Endodermal cell (in vitro differentiated cells): Measurements from ENCODE around the gene EPHA6. TPM values are rescaled to one million over a fixed set of nuclear protein-coding genes. Genes with fewer than 3 reads are reported as not detected.

Experiments used
- DNase-seq: peaks from one replicate; pipeline ENCODE4 v3.0.0-alpha.2; 2017
- H3K27ac ChIP-seq: 2 replicates; pipeline ENCODE4 v1.5.1; 2013; ENCODE audit warnings: mild to moderate bottlenecking, low read depth, low read length, moderate library complexity
- H3K27me3 ChIP-seq: 2 replicates; pipeline ENCODE4 v1.6.1; 2013; ENCODE audit warnings: mild to moderate bottlenecking, low read length, moderate library complexity; ENCODE audit not compliant: insufficient read depth, control insufficient read depth, poor library complexity, severe bottlenecking
- H3K36me3 ChIP-seq: 2 replicates; pipeline ENCODE4 v1.7.0; 2013; ENCODE audit warnings: mild to moderate bottlenecking, low read length, moderate library complexity; ENCODE audit not compliant: control insufficient read depth, insufficient read depth
- H3K4me1 ChIP-seq: one replicate; pipeline ENCODE4 v1.7.0; 2013; ENCODE audit warnings: low read length; ENCODE audit not compliant: control insufficient read depth, insufficient read depth
- H3K4me3 ChIP-seq: 2 replicates; pipeline ENCODE4 v1.5.1; 2013; ENCODE audit warnings: mild to moderate bottlenecking, low read length, moderate library complexity
- H3K9ac ChIP-seq: 2 replicates; pipeline ENCODE4 v1.6.1; 2013; ENCODE audit warnings: mild to moderate bottlenecking, low read length, moderate library complexity; ENCODE audit not compliant: poor library complexity, severe bottlenecking; ENCODE audit errors: extremely low read depth
- H3K9me3 ChIP-seq: 2 replicates; pipeline ENCODE4 v1.6.1; 2013; ENCODE audit warnings: mild to moderate bottlenecking, low read length, moderate library complexity; ENCODE audit not compliant: control insufficient read depth
- H3K27ac Mint-ChIP-seq: 2 replicates; pipeline ENCODE4 v1.8.0; 2020; ENCODE audit warnings: mixed read lengths
- H3K27me3 Mint-ChIP-seq: 2 replicates; pipeline ENCODE4 v1.8.0; 2021; ENCODE audit warnings: mild to moderate bottlenecking, mixed read lengths; ENCODE audit not compliant: insufficient read depth
- H3K36me3 Mint-ChIP-seq: 2 replicates; pipeline ENCODE4 v1.8.0; 2020; ENCODE audit warnings: low read depth, mixed read lengths
- H3K4me1 Mint-ChIP-seq: 2 replicates; pipeline ENCODE4 v1.8.0; 2020; ENCODE audit warnings: mixed read lengths
- H3K4me3 Mint-ChIP-seq: 2 replicates; pipeline ENCODE4 v1.8.0; 2020; ENCODE audit warnings: mild to moderate bottlenecking, moderate library complexity, mixed read lengths
- H3K9me3 Mint-ChIP-seq: 2 replicates; pipeline ENCODE4 v1.8.0; 2020; ENCODE audit warnings: mild to moderate bottlenecking, mixed read lengths
- CTCF ChIP-seq: fragments of 200-600 bp; sonication (generic); conservative IDR thresholded peaks from 2 replicates; pipeline ENCODE4 v1.5.0; 2021; ENCODE audit warnings: antibody characterized with exemption, mild to moderate bottlenecking
- WGBS, 2 experiments: methylation state at CpG; one replicate each; pipeline versions ENCODE4 v1.1.5 to v1.1.7; 2013; ENCODE audit warnings: missing lambda C conversion rate in 2 of 2, mixed read lengths in 1 of 2; ENCODE audit not compliant: insufficient coverage in 1 of 2, insufficient read length in 1 of 2; 5-methylcytosine and 5-hydroxymethylcytosine counted together
- total RNA-seq, 2 donors: library from RNA; stranded (reverse); fragmentation: NEBNext Ultra II Directional in 1 of 2; extraction: Animal tissue kit (Norgen Biotek cat#: 25700) in 1 of 2; gene quantifications; 2 replicates in 1 of 2; 3 replicates in 1 of 2; pipeline ENCODE4 v1.2.1, GENCODE V29; 2021

EPHA6 gene
- total RNA-seq, 2 donors from 2014 or later, result 4.6 to 12.2 TPM

GRCh38 chr3:97552186-97552585 is 737.8 kb downstream of the EPHA6 start:
- Histone ChIP-seq H3K9me3 (peaks cover 14% of the 10 kb centered on the region), H3K4me3 (no peak overlapping the region), H3K9ac (no peak overlapping the region), H3K36me3 (no peaks in the 10 kb centered on the region), H3K27me3 (no peaks in the 10 kb centered on the region), H3K4me1 (no peaks in the 10 kb centered on the region), H3K27ac (no peak overlapping the region)
- no peaks in the 10 kb centered on the region for H3K4me1 Mint-ChIP-seq
- H3K36me3 Mint-ChIP-seq, result peaks cover 3% of the 10 kb centered on the region
- H3K27me3 Mint-ChIP-seq, result no peaks in the 10 kb centered on the region
- H3K9me3 Mint-ChIP-seq, result peaks cover 29% of the 10 kb centered on the region
- H3K4me3 Mint-ChIP-seq, result no peak overlapping the region
- H3K27ac Mint-ChIP-seq, result no peak overlapping the region
- no peak for TF ChIP-seq CTCF
- no peak for DNase-seq

DNA sequence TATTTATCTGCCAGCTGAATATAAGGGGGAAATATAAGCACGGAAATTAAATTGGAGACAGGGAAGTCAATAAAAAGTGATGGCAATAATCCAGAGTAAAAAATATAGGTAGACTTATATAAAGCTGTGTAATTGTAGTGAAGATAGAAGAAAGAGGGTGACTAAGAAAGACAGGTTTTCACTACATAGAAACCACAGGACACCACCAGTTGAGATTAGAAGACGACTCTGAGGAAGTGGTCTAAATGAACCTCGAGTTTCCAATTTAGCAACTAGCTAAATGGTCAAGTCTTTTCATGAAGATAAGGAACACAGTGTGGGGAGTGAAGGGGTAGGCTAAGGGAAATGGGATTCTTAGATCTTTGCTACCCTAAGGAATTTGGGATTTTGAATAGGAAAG is 761.3 kb downstream of the EPHA6 start:
- H3K27ac ChIP-seq, result no peak overlapping the region
- no peaks in the 10 kb centered on the region for H3K4me1 Mint-ChIP-seq
- H3K36me3 Mint-ChIP-seq, result no peaks in the 10 kb centered on the region

GRCh38 chr3:97576221-97576620 is 761.8 kb downstream of the EPHA6 start:
- no peaks in the 10 kb centered on the region for H3K4me1 Mint-ChIP-seq
- H3K4me3 Mint-ChIP-seq, result no peak overlapping the region
- Histone ChIP-seq H3K4me1 (no peaks in the 10 kb centered on the region), H3K36me3 (no peaks in the 10 kb centered on the region), H3K9me3 (no peaks in the 10 kb centered on the region), H3K27ac (no peak overlapping the region), H3K27me3 (no peaks in the 10 kb centered on the region), H3K9ac (no peak overlapping the region), H3K4me3 (no peak overlapping the region)
- H3K36me3 Mint-ChIP-seq, result no peaks in the 10 kb centered on the region
- H3K9me3 Mint-ChIP-seq, result no peaks in the 10 kb centered on the region
- no peak for TF ChIP-seq CTCF
- H3K27me3 Mint-ChIP-seq, result no peaks in the 10 kb centered on the region
- 86% methylated on average over 2 of the region's 2 CpGs; no CpG with 5 or more reads in 1 of the 2 experiments for WGBS, 2 experiments
- no peak for DNase-seq
- no peak overlapping the region for H3K27ac Mint-ChIP-seq

More for the DNA sequence above, 761.3 kb downstream of the EPHA6 start:
- no peak for TF ChIP-seq CTCF
- Histone ChIP-seq H3K27me3 (no peaks in the 10 kb centered on the region), H3K9me3 (no peaks in the 10 kb centered on the region), H3K9ac (no peak overlapping the region), H3K4me3 (no peak overlapping the region), H3K36me3 (no peaks in the 10 kb centered on the region), H3K4me1 (no peaks in the 10 kb centered on the region)
- Mint-ChIP-seq H3K4me3 (no peak overlapping the region), H3K27me3 (no peaks in the 10 kb centered on the region), H3K9me3 (no peaks in the 10 kb centered on the region), H3K27ac (no peak overlapping the region)
- 83 to 93% methylated on average over 3 of the region's 3 CpGs for WGBS, 2 experiments
- no peak for DNase-seq
